K562 (cell line): ENCODE results near the gene PAQR4. TPM values are rescaled to one million over a fixed set of nuclear protein-coding genes. Genes with fewer than 3 reads are reported as not detected.

Experiments used
- ARHGAP35 ChIP-seq: fragments of 450-650 bp; IDR thresholded peaks from 2 replicates; pipeline ENCODE4 v1.6.1; 2018; ENCODE audit not compliant: partially characterized antibody
- ARID1B ChIP-seq: fragments of 450-650 bp; IDR thresholded peaks from 2 replicates; pipeline ENCODE4 v1.6.1; 2016; ENCODE audit warnings: antibody characterized with exemption, mild to moderate bottlenecking, inconsistent platforms
- ATF7 ChIP-seq: fragments of 450-650 bp; IDR thresholded peaks from 2 replicates; pipeline ENCODE4 v1.7.1; 2014; ENCODE audit warnings: mild to moderate bottlenecking, moderate library complexity
- BDP1 ChIP-seq: IDR thresholded peaks from 3 replicates; pipeline ENCODE4 v1.6.1; 2011; ENCODE audit not compliant: insufficient read length, insufficient read depth
- CBFB ChIP-seq: sonication (generic); formaldehyde crosslinking; IDR thresholded peaks from 2 replicates; pipeline ENCODE4 v1.4.0; 2020; ENCODE audit warnings: mild to moderate bottlenecking, missing genetic modification reagents
- CBX2 ChIP-seq: fragments of 200-600 bp; sonication (generic); IDR thresholded peaks from one replicate; pipeline ENCODE4 v1.6.1; 2012; ENCODE audit warnings: mild to moderate bottlenecking, low read length, inconsistent platforms; ENCODE audit not compliant: insufficient read depth, poor library complexity, severe bottlenecking
- CBX5 ChIP-seq: IDR thresholded peaks from 2 replicates; pipeline ENCODE4 v1.6.1; 2014; ENCODE audit warnings: low read depth, borderline replicate concordance
- CREB3 ChIP-seq: fragments of 450-650 bp; conservative IDR thresholded peaks from 2 replicates; pipeline ENCODE4 v1.6.1; 2016; ENCODE audit warnings: missing genetic modification characterization, low read depth, mild to moderate bottlenecking, missing compliant biosample characterization, moderate library complexity
- CREBBP ChIP-seq: IDR thresholded peaks from one replicate; pipeline ENCODE4 v1.6.1; 2012; ENCODE audit warnings: low read depth, mild to moderate bottlenecking, control low read depth, inconsistent platforms, low read length
- DPF2 ChIP-seq: fragments of 450-650 bp; IDR thresholded peaks from 2 replicates; pipeline ENCODE4 v1.6.1; 2016
- GATAD2A ChIP-seq: fragments of 450-650 bp; IDR thresholded peaks from 2 replicates; pipeline ENCODE4 v1.6.1; 2017
- HCFC1 ChIP-seq: IDR thresholded peaks from 2 replicates; pipeline ENCODE4 v1.6.1; 2012; ENCODE audit warnings: low read depth, low read length, improper control_type of control experiment
- HDGF ChIP-seq: fragments of 450-650 bp; IDR thresholded peaks from 2 replicates; pipeline ENCODE4 v1.6.1; 2016
- LCOR ChIP-seq: sonication (generic); formaldehyde crosslinking; IDR thresholded peaks from 2 replicates; pipeline ENCODE4 v1.8.0; 2022; ENCODE audit warnings: mild to moderate bottlenecking, missing genetic modification reagents
- MAFG ChIP-seq: fragments of 450-650 bp; conservative IDR thresholded peaks from 2 replicates; pipeline ENCODE4 v1.6.1; 2016; ENCODE audit warnings: missing genetic modification characterization, missing compliant biosample characterization
- MTA3 ChIP-seq: fragments of 450-650 bp; formaldehyde crosslinking; IDR thresholded peaks from 2 replicates; pipeline ENCODE4 v1.6.1; 2017; ENCODE audit warnings: mild to moderate bottlenecking, borderline replicate concordance
- NCOA2 ChIP-seq, 2 experiments: fragments of 450-650 bp; IDR thresholded peaks; 2 replicates each; pipeline ENCODE4 v1.6.1; 2018; ENCODE audit warnings: mild to moderate bottlenecking in 2 of 2, moderate library complexity in 1 of 2; ENCODE audit not compliant: partially characterized antibody in 2 of 2
- NFIC ChIP-seq: fragments of 450-650 bp; IDR thresholded peaks from 2 replicates; pipeline ENCODE4 v1.6.1; 2017; ENCODE audit warnings: mild to moderate bottlenecking, inconsistent platforms
- NUFIP1 ChIP-seq: fragments of 450-650 bp; IDR thresholded peaks from 2 replicates; pipeline ENCODE4 v1.6.1; 2018; ENCODE audit not compliant: partially characterized antibody
- PCBP1 ChIP-seq: fragments of 200-400 bp; formaldehyde crosslinking; IDR thresholded peaks from 2 replicates; pipeline ENCODE4 v1.6.1; 2018; ENCODE audit warnings: mild to moderate bottlenecking, low read depth, low read length; ENCODE audit not compliant: poor library complexity, severe bottlenecking
- SMARCE1 ChIP-seq: fragments of 450-650 bp; IDR thresholded peaks from 2 replicates; pipeline ENCODE4 v1.7.1; 2016; ENCODE audit warnings: mild to moderate bottlenecking
- STAT5B ChIP-seq: fragments of 250-450 bp; sonication (Bioruptor Pico); IDR thresholded peaks from 2 replicates; pipeline ENCODE4 v1.8.0; 2021; ENCODE audit warnings: mild to moderate bottlenecking, inconsistent platforms
- ZNF316 ChIP-seq: fragments of 450-650 bp; IDR thresholded peaks from 2 replicates; pipeline ENCODE4 v1.6.1; 2016
- ZNF699 ChIP-seq: fragments of 250-450 bp; sonication (Bioruptor Pico); IDR thresholded peaks from 2 replicates; pipeline ENCODE4 v1.8.0; 2021; ENCODE audit warnings: mild to moderate bottlenecking, moderate library complexity; ENCODE audit not compliant: insufficient replicate concordance
- ZNF778 ChIP-seq: fragments of 450-650 bp; formaldehyde crosslinking; IDR thresholded peaks from 2 replicates; pipeline ENCODE4 v1.4.0; 2020; ENCODE audit warnings: mild to moderate bottlenecking, moderate library complexity
- ZNF79 ChIP-seq: fragments of 250-450 bp; sonication (Bioruptor Pico); IDR thresholded peaks from 2 replicates; pipeline ENCODE4 v1.4.0; 2020; ENCODE audit warnings: low read depth, mild to moderate bottlenecking, moderate library complexity
- polyA plus RNA-seq, 8 experiments: library from polyadenylated mRNA; depleted of rRNA in 4 of 8; stranded (reverse) in 5 of 8; unstranded in 3 of 8; fragments of >200 nt; fragmentation: Nextera tagmentation in 2 of 8; fragmentation: Illumina TruSeq in 1 of 8; extraction: Ambion mirVana in 2 of 8; extraction: Trizol in 1 of 8; gene quantifications; 2 replicates each; pipeline versions ENCODE4 v1.2.1 to v1.2.3, GENCODE V29; 2011 to 2014; ENCODE audit warnings: inconsistent platforms in 1 of 8, missing spikeins in 1 of 8
- total RNA-seq, 7 experiments: library from RNA; depleted of rRNA in 6 of 7; stranded (reverse); fragments of >200 nt in 6 of 7; fragmentation: Illumina TruSeq in 2 of 7; extraction: Trizol in 2 of 7; gene quantifications; 2 replicates each; pipeline versions ENCODE4 v1.2.1 to v1.2.3, GENCODE V29; 2011 to 2021; ENCODE audit warnings: low replicate concordance in 1 of 7
- TF ChIP-seq, protein P1 (sequence below): fragments of 250-450 bp; sonication (Bioruptor Pico); IDR thresholded peaks from 2 replicates; pipeline ENCODE4 v1.8.0; 2021; ENCODE audit warnings: mild to moderate bottlenecking, moderate library complexity
- TF ChIP-seq, protein P2 (sequence below): fragments of 250-450 bp; sonication (Bioruptor Pico); IDR thresholded peaks from 2 replicates; pipeline ENCODE4 v1.4.0; 2020; ENCODE audit warnings: mild to moderate bottlenecking, moderate library complexity

The PAQR4 gene
- total and polyA plus RNA-seq, 9 of the 15 experiments (the other 6 are each of a cell fraction or from before 2014, with no cell fraction given), result 0.62 to 40.4 (median 19.5) TPM

GRCh38 chr16:3007059-3007956, 38.2 kb downstream of the PAQR4 start (continued):
- TF ChIP-seq HDGF, result no peak
- TF ChIP-seq NUFIP1, result no peak
- no peak for TF ChIP-seq CREBBP
- TF ChIP-seq NFIC, result peak; percentile 57
- no peak for TF ChIP-seq SMARCE1
- no peak for TF ChIP-seq HCFC1
- TF ChIP-seq ZNF79 (CRISPR knock-in tag), result no peak
- peak; percentile 57; the same call in 1 of the 2 replicates for TF ChIP-seq LCOR (CRISPR knock-in tag)
- no peak for TF ChIP-seq ARHGAP35
- TF ChIP-seq, protein P1, sequence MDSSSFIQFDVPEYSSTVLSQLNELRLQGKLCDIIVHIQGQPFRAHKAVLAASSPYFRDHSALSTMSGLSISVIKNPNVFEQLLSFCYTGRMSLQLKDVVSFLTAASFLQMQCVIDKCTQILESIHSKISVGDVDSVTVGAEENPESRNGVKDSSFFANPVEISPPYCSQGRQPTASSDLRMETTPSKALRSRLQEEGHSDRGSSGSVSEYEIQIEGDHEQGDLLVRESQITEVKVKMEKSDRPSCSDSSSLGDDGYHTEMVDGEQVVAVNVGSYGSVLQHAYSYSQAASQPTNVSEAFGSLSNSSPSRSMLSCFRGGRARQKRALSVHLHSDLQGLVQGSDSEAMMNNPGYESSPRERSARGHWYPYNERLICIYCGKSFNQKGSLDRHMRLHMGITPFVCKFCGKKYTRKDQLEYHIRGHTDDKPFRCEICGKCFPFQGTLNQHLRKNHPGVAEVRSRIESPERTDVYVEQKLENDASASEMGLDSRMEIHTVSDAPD (CRISPR knock-in tag), result no peak
- no peak for TF ChIP-seq CBFB (CRISPR knock-in tag)
- TF ChIP-seq BDP1, result no peak
- no peak for TF ChIP-seq PCBP1
- TF ChIP-seq CREB3 (tag), result peak; percentile 8; the same call in 1 of the 2 replicates
- peak; percentile 53 for TF ChIP-seq DPF2
- no peak for TF ChIP-seq MAFG (tag)
- TF ChIP-seq ARID1B, result peak; percentile 53
- no peak for TF ChIP-seq NCOA2 (IDR thresholded peaks at IDR 0.05; ENCODE audit: partially characterized antibody in 2 of 2)
- TF ChIP-seq CBX5, result no peak
- no peak for TF ChIP-seq STAT5B (CRISPR knock-in tag)
- TF ChIP-seq GATAD2A, result peak; percentile 30; the same call in 1 of the 2 replicates
- TF ChIP-seq ZNF778, result no peak
- no peak for TF ChIP-seq CBX2
- 0 out of 2 replicates have a peak, but pooled peaks have one; percentile 28 for TF ChIP-seq ATF7
- TF ChIP-seq, protein P2, sequence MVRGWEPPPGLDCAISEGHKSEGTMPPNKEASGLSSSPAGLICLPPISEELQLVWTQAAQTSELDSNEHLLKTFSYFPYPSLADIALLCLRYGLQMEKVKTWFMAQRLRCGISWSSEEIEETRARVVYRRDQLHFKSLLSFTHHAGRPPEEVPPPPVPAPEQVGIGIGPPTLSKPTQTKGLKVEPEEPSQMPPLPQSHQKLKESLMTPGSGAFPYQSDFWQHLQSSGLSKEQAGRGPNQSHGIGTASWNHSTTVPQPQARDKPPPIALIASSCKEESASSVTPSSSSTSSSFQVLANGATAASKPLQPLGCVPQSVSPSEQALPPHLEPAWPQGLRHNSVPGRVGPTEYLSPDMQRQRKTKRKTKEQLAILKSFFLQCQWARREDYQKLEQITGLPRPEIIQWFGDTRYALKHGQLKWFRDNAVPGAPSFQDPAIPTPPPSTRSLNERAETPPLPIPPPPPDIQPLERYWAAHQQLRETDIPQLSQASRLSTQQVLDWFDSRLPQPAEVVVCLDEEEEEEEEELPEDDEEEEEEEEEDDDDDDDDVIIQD (CRISPR knock-in tag), result no peak
- TF ChIP-seq ZNF699 (CRISPR knock-in tag), result no peak
- TF ChIP-seq ZNF316, result no peak
- TF ChIP-seq MTA3, result 0 out of 2 replicates have a peak, but pooled peaks have one; percentile 43
